ENCODE measurements around the gene C2orf74.

GRCh38 chr2:61144697-61145268 is 17.2 kb upstream of the C2orf74 start:
- TF ChIP-seq POLR2A (IDR thresholded peaks at IDR 0.05) (peak; percentile 27 to 76), CTCF (IDR thresholded peaks at IDR 0.05) (no peak)
